NT2/D1 (cell line): Measurements from ENCODE around the gene NXPH4.

Experiments
- DNase-seq: peaks from one replicate; pipeline ENCODE4 v3.0.0-alpha.2; 2011; ENCODE audit warnings: low read depth, low spot score
- H3K27me3 ChIP-seq: 2 replicates; pipeline ENCODE4 v1.6.0; 2011; ENCODE audit warnings: mild to moderate bottlenecking; ENCODE audit not compliant: insufficient read length, insufficient read depth
- H3K36me3 ChIP-seq: 2 replicates; pipeline ENCODE4 v1.6.1; 2011; ENCODE audit warnings: mild to moderate bottlenecking, low read length, mixed read lengths; ENCODE audit not compliant: insufficient read depth, insufficient read length
- H3K4me1 ChIP-seq: 2 replicates; pipeline ENCODE4 v1.5.1; 2011; ENCODE audit not compliant: insufficient read depth, insufficient read length
- H3K4me3 ChIP-seq: 2 replicates; pipeline ENCODE4 v1.5.1; 2011; ENCODE audit warnings: low read depth; ENCODE audit not compliant: insufficient read length
- H3K9ac ChIP-seq: 2 replicates; pipeline ENCODE4 v1.6.0; 2011; ENCODE audit warnings: low read depth; ENCODE audit not compliant: insufficient read length
- H3K9me3 ChIP-seq: 2 replicates; pipeline ENCODE4 v1.5.1; 2011; ENCODE audit warnings: mild to moderate bottlenecking, low read length; ENCODE audit not compliant: insufficient read depth
- SUZ12 ChIP-seq: IDR thresholded peaks from 2 replicates; pipeline ENCODE4 v1.6.1; 2011; ENCODE audit not compliant: insufficient read length, insufficient read depth; ENCODE audit errors: extremely low read depth
- YY1 ChIP-seq: IDR thresholded peaks from 2 replicates; pipeline ENCODE4 v1.6.1; 2011; ENCODE audit not compliant: insufficient read length, insufficient read depth
- ZNF274 ChIP-seq: IDR thresholded peaks from 2 replicates; pipeline ENCODE4 v1.6.1; 2011; ENCODE audit warnings: mild to moderate bottlenecking, low read depth, low read length

The NXPH4 gene

DNA sequence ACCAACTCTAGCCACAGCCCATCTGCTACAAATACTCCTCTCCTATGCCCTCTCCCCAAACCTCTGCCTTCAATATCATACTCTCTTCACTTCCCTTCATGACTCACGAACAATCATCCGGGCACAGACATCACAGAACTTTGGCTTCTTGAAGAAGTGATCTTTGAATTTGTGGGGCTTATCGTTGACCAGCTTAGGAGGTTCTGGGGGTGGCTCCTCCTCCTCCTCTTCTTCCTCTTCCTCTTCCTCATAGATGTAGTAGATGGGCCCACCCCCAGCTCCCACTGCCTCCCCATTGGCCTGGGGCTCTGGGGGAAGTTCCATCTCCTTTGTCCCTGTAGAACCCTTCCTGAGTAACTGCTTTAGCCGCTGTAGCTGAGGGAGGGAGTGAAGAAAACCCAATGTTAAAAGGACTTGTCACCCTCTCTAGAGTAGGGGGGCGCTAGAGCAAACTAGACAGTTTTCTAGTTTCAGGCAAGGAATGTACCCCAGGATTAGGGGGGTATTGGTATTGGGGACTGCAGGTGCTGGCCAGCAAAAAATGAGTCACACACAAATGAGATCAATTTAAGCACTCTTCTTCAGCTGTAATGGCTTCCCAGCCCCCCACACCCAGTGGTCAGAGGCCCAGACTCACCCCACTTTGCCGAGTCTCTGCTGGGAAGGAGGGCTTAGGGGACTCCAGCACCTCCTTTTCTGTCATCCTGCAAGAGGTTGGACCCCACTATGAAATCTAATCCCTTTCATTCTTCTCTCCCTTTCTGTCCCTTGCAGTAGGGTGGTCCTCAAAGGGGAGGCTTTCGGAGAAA lies 32.5 kb downstream of the NXPH4 start:
- Histone ChIP-seq H3K4me1 (peaks cover 2% of the 10 kb centered on the region), H3K9me3 (no peaks in the 10 kb centered on the region), H3K9ac (no peak overlapping the region), H3K27me3 (peaks cover 2% of the 10 kb centered on the region), H3K36me3 (no peaks in the 10 kb centered on the region), H3K4me3 (no peak overlapping the region)
- TF ChIP-seq YY1 (no peak), ZNF274 (no peak)
- no peak for DNase-seq

DNA sequence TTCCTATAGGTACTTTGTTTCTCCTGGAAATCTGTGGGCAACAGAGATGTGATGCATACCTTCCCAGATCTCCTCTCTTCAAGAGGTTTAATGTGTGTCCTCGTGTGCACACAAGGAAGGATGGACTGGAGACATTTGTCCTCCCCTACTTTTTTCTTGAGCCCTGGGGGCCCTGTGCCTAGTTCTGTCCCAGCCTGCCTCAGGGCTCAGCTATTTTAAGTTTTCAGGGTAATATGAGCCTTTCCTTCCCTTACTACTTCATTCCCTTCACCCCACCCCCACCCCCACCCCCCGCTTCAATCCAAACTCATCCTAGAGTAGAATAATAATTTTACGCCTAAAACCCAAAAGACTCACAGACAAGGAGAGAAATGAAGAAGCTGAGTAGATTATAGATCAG lies 33.9 kb downstream of the NXPH4 start:
- TF ChIP-seq SUZ12 (no peak), ZNF274 (no peak), YY1 (no peak)
- no peak overlapping the region for H3K4me3 ChIP-seq
- peaks cover 7% of the 10 kb centered on the region for H3K36me3 ChIP-seq
- no peaks in the 10 kb centered on the region for H3K9me3 ChIP-seq
- H3K27me3 ChIP-seq, result no peaks in the 10 kb centered on the region
- H3K4me1 ChIP-seq, result no peaks in the 10 kb centered on the region
- DNase-seq, result no peak
- no peak overlapping the region for H3K9ac ChIP-seq

DNA sequence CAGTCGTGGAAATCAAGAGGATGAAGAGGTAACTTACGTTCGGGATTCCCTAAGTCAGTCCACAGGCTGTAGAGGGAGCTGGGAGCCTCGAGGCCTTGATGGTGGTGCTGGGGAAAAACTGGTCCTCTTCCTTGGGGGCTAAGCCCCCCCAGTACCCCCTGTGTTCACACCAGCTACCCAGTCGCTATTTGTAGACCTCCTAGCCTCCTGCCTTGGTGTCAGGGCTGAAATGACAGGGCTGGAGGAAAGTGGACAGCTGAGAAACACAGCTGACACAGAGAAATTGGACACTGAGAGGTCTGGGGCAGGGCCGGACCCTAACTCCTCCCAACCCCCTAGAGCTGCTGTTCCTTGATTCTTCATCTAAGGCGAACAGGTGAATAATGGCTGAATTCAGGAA lies 34.4 kb downstream of the NXPH4 start, which contains the start of gene STAC3:
STAC3 (minus strand) TSS at position 232 of the 400 bp plus-strand sequence. CDS start 1,551 bp downstream, outside the sequence.
- no peak for DNase-seq
- no peak within 1 kb of the TSS for H3K9ac ChIP-seq
- no peaks in the 10 kb centered on the region for H3K4me1 ChIP-seq
- peaks cover 11% of the 10 kb centered on the region for H3K36me3 ChIP-seq
- no peak within 1 kb of the TSS for H3K4me3 ChIP-seq
- H3K27me3 ChIP-seq, result no peaks in the 10 kb centered on the region
- TF ChIP-seq YY1, result no peak
- no peak for TF ChIP-seq SUZ12
- no peak for TF ChIP-seq ZNF274
- H3K9me3 ChIP-seq, result no peaks in the 10 kb centered on the region

DNA sequence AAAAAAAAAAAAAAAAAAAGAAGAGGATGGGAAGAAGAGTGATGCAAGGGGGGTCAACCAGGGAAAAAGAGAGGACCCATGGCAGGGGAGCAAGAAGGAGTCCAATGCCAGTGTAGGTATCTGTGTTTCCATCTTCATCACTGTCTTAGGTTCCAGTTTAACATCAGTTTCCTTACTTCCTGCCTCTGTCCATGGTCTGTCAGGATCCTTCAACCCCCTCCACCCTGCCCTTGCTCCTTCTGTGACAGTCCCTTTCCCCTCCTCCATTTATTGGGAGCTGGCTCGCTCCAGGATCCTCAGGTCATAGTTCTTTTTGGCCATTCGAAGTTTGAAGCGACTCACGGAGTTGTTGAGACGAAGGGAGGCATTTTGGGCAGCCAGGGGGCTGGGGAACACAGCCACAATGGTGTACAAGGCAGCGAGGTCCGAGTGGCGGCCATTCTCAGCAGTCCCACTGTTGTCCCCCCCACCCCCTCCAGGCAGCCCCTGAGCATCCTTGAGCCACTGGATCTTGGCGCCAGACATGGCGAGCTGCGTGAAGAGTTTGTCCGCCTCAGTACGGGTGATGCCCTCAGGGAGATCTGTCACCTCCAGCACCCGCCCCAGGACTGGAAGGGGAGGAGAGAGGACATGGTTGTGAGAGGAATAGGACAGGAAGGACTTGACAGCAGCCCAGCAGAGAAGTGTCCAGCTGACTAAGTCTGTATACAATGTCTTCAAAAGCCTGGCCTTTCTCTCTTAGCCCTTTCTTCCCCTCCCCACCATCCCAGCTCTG lies 38.1 kb downstream of the NXPH4 start:
- Histone ChIP-seq H3K27me3 (no peaks in the 10 kb centered on the region), H3K36me3 (peaks cover 39% of the 10 kb centered on the region), H3K4me1 (no peaks in the 10 kb centered on the region), H3K9ac (no peak overlapping the region), H3K4me3 (no peak overlapping the region), H3K9me3 (no peaks in the 10 kb centered on the region)
- TF ChIP-seq ZNF274, result no peak
- no peak for TF ChIP-seq SUZ12
- TF ChIP-seq YY1, result no peak
- DNase-seq, result no peak

DNA sequence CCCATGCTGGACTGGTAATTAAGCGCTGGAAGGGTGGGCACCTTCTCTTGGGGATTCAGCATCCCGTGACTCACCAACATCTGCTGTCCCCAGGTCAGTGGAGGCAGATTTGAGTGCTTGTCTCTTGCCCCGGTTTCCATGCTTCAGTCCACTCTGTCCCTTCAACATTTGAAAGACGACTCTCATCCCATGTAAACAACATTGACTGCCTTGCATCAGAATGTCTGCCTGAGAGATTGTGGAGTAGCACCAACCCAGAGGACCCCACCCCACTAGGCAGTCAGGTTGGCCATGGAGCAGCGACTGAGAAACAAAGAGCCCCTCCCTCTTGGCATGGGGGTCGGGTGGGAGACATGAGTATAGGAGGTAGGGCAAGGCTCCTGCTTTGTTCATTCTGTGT lies 39.3 kb downstream of the NXPH4 start:
- no peak for DNase-seq
- H3K4me1 ChIP-seq, result no peaks in the 10 kb centered on the region
- peaks cover 42% of the 10 kb centered on the region for H3K36me3 ChIP-seq
- no peaks in the 10 kb centered on the region for H3K9me3 ChIP-seq
- no peaks in the 10 kb centered on the region for H3K27me3 ChIP-seq
- TF ChIP-seq YY1 (no peak), SUZ12 (no peak), ZNF274 (no peak)
- no peak overlapping the region for H3K9ac ChIP-seq
- H3K4me3 ChIP-seq, result no peak overlapping the region

DNA sequence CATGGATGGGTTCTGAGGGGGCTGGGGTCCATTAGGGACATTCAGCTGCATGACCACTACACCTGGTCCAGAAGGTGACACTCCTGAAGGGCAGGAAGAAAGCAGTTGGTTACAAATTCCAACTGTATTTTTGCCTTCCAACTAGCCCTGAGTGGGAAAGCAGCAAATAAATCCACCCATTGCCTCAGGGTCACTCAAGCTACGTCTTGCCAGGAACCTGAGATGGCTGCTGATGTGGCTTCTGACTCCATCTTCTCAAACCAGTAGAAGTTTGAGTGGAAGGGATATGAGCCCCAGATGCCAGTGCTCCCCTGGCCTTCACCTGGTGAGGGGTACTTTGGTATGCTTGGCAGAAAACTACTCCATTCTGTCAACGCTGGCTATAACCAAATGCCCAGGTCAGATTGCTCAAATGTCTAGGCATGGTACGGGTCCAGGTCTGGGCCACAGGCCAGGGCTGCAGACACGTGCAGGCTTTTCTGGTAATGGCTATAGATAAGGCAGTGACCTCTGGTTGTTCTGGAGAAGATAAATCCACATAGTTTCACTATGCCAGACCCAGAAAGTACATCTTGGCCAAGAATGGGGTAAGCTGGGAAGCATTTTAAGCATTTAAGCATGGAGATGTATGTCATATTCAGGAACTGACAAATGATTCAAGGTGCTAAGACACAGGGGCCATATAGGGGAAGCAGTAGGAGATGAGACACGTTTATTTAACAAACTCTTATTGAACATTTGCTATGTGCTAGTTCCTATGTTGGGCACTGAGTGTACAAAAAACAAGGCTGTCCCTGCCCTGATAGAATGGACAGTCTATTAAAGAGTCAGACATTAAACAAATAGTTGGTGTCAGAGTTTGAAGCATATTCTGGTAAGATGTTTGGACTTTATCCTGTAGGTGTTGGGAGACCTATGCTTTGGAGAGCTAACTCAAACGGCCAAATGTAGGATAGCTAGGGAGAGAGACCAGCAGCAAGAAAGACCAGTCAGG lies 42.7 kb downstream of the NXPH4 start:
- no peak for DNase-seq
- H3K9me3 ChIP-seq, result no peaks in the 10 kb centered on the region
- peaks cover 42% of the 10 kb centered on the region for H3K36me3 ChIP-seq
- TF ChIP-seq YY1 (no peak), SUZ12 (no peak), ZNF274 (no peak)
- H3K4me3 ChIP-seq, result no peak overlapping the region
- H3K4me1 ChIP-seq, result no peaks in the 10 kb centered on the region
- no peak overlapping the region for H3K9ac ChIP-seq
- no peaks in the 10 kb centered on the region for H3K27me3 ChIP-seq

DNA sequence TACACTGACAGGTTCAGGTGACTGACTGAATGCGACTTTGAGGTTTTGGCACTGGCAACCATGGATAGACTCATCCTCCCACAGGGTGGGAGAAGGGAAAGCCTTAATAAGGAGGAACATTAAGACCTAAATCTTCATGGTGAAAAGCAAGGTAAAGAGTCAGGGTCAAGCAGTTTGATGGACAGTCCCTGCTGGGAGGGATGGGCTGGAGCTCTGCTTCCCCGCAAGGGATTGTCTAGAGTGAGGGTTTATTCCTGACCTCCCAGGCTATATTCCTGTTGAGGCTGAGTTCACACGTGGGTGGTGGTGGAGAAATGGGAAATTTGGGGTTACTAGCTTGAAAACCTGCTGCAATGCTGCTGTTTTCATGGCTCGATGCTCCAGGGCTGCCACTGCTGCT lies 43.8 kb downstream of the NXPH4 start:
- Histone ChIP-seq H3K27me3 (no peaks in the 10 kb centered on the region), H3K36me3 (peaks cover 36% of the 10 kb centered on the region), H3K4me1 (no peaks in the 10 kb centered on the region), H3K9ac (no peak overlapping the region), H3K9me3 (no peaks in the 10 kb centered on the region), H3K4me3 (no peak overlapping the region)
- no peak for DNase-seq
- no peak for TF ChIP-seq SUZ12
- no peak for TF ChIP-seq YY1
- TF ChIP-seq ZNF274, result no peak
